ENCODE measurements around the gene ST14. TPM values are rescaled to one million over a fixed set of nuclear protein-coding genes. Genes with fewer than 3 reads are reported as not detected.

Gene ST14
- total and polyA plus RNA-seq, 2 donors (not counting 3 experiments of a cell fraction or from before 2014, with no cell fraction given), result 0.08 TPM; not detected in 1

DNA sequence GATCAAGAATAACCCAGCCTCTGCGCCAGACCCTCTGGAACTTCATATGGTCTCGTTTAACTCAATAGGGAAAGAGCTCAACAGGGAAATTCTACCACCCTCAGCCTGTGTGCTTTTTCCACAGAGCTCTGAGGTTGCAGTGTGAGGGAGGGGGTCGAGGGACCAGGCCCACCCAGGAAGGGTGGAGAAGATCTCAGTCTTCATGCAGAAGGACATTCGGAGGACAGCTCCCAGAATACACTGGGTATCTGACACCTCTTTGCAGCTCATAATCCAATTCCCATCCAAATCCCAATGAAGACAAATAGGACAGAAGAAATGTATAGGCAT is 56.6 kb downstream of the ST14 start:
- no peaks in the 10 kb centered on the region for H3K9me1 ChIP-seq (replicated peaks; ENCODE audit: control insufficient read depth, extremely low read depth, insufficient read depth, low read length)
- no peak overlapping the region for H3K4me3 ChIP-seq (replicated peaks in 1 of 3; ENCODE audit: insufficient read depth in 1 of 3, low read depth in 1 of 3, low read length in 3 of 3)
- H4K20me1 ChIP-seq (replicated peaks; ENCODE audit: control insufficient read depth, extremely low read depth, insufficient read depth, low read length), result no peaks in the 10 kb centered on the region
- H3K27ac ChIP-seq (ENCODE audit: insufficient read depth, low read depth, low read length), result no peak overlapping the region
- no peaks in the 10 kb centered on the region for H3K79me2 ChIP-seq (ENCODE audit: control insufficient read depth, insufficient read depth, low read length)
- CTCF ChIA-PET, result interaction anchor here (0.6 to 1.5 kb wide), 8 partner anchors 13 to 1458 kb away, joined by 3 to 9 read pairs (median 3); no protein-coding TSS in a partner anchor
- H3K27me3 ChIP-seq (ENCODE audit: control insufficient read depth in 2 of 2, insufficient read depth in 2 of 2, low read length in 2 of 2), result peaks cover 3 to 12% of the 10 kb centered on the region in 2 experiments
- no peaks in the 10 kb centered on the region for H3K9me3 ChIP-seq (replicated peaks; ENCODE audit: control insufficient read depth, insufficient read depth, low read length)
- intact Hi-C loops (cut with micrococcal nuclease) (no loop called here), dilution Hi-C loops (cut with MboI; ENCODE audit: extremely low pct_ligation_motif_present, low sequenced_read_pairs) (no loop called here)
- H3K9ac ChIP-seq (replicated peaks; ENCODE audit: extremely low read depth, insufficient read depth, low read length), result no peak overlapping the region
- no peak overlapping the region for H2AFZ ChIP-seq (ENCODE audit: low read depth, low read length)
- POLR2A ChIA-PET, result no interaction called here
- no peak overlapping the region for H3K4me2 ChIP-seq (ENCODE audit: insufficient read depth, low read length)
- DNase-seq (ENCODE audit: low read depth, low spot score), result no peak
- TF ChIP-seq POLR2AphosphoS5 (IDR thresholded peaks at IDR 0.05; ENCODE audit: insufficient read depth, low read depth, low read length) (no peak), MYC (IDR thresholded peaks at IDR 0.05; ENCODE audit: low read depth, low read length) (no peak), JUN (IDR thresholded peaks at IDR 0.05; ENCODE audit: borderline replicate concordance, insufficient read depth, insufficient read length, low read depth) (no peak), POLR2A (IDR thresholded peaks at IDR 0.05; ENCODE audit: low read depth, low read length) (no peak)
- BruUV-seq (replicated peaks), result no TSS peak
- no peaks in the 10 kb centered on the region for H3K4me1 ChIP-seq (ENCODE audit: control insufficient read depth, extremely low read depth, insufficient read depth, low read length)
- no peak for FAIRE-seq
- no peaks in the 10 kb centered on the region for H3K36me3 ChIP-seq (ENCODE audit: control insufficient read depth in 2 of 2, extremely low read depth in 1 of 2, insufficient read depth in 2 of 2, low read length in 2 of 2)

DNA sequence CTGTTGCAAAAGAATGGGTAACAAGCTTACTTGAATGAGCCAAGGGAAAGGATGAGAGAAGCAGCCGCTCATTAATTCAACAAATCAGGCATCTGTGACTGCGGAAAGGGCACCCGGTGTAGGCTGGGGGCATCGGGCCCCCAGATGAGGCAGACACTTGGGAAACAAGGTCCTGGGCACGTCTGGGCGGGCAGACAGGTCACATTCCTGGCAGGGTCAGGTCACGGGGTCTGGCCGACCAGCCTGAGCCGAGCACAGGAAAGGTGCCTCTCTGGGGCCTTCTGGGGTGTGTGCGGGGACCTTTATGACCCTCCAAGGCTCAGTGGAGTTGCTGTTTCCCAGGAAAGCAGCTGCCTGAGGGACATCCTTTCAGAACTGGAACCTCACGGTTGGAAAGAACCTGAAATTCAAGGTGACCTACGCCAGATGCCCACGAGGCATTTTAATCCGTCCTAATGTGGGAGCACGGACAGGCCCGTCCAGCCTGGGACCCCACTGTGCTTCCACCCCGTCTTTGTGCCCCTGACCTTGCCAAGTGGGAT is 57.1 kb downstream of the ST14 start:
- H4K20me1 ChIP-seq (replicated peaks; ENCODE audit: control insufficient read depth, extremely low read depth, insufficient read depth, low read length), result no peaks in the 10 kb centered on the region
- H3K4me1 ChIP-seq (ENCODE audit: control insufficient read depth, extremely low read depth, insufficient read depth, low read length), result no peaks in the 10 kb centered on the region
- H3K9ac ChIP-seq (replicated peaks; ENCODE audit: extremely low read depth, insufficient read depth, low read length), result no peak overlapping the region
- H3K4me2 ChIP-seq (ENCODE audit: insufficient read depth, low read length), result no peak overlapping the region
- H3K79me2 ChIP-seq (ENCODE audit: control insufficient read depth, insufficient read depth, low read length), result no peaks in the 10 kb centered on the region
- no peaks in the 10 kb centered on the region for H3K9me1 ChIP-seq (replicated peaks; ENCODE audit: control insufficient read depth, extremely low read depth, insufficient read depth, low read length)
- no peaks in the 10 kb centered on the region for H3K9me3 ChIP-seq (replicated peaks; ENCODE audit: control insufficient read depth, insufficient read depth, low read length)
- BruUV-seq (replicated peaks), result no TSS peak
- H2AFZ ChIP-seq (ENCODE audit: low read depth, low read length), result no peak overlapping the region
- H3K36me3 ChIP-seq (ENCODE audit: control insufficient read depth in 2 of 2, extremely low read depth in 1 of 2, insufficient read depth in 2 of 2, low read length in 2 of 2), result no peaks in the 10 kb centered on the region
- intact Hi-C loops (cut with micrococcal nuclease) (no loop called here), dilution Hi-C loops (cut with MboI; ENCODE audit: extremely low pct_ligation_motif_present, low sequenced_read_pairs) (no loop called here)
- POLR2A ChIA-PET, result no interaction called here
- TF ChIP-seq POLR2AphosphoS5 (IDR thresholded peaks at IDR 0.05; ENCODE audit: insufficient read depth, low read depth, low read length) (no peak), POLR2A (IDR thresholded peaks at IDR 0.05; ENCODE audit: low read depth, low read length) (no peak), EZH2 (IDR thresholded peaks at IDR 0.05; ENCODE audit: borderline replicate concordance, low read depth, low read length, severe bottlenecking) (no peak), GATA2 (IDR thresholded peaks at IDR 0.05; ENCODE audit: insufficient read depth, insufficient read length, low read depth, low read length) (no peak), MYC (IDR thresholded peaks at IDR 0.05; ENCODE audit: low read depth, low read length) (no peak), JUN (IDR thresholded peaks at IDR 0.05; ENCODE audit: borderline replicate concordance, insufficient read depth, insufficient read length, low read depth) (no peak), FOS (IDR thresholded peaks at IDR 0.05; ENCODE audit: borderline replicate concordance, insufficient read depth, low read length) (no peak)
- TF ChIP-seq, protein P1, sequence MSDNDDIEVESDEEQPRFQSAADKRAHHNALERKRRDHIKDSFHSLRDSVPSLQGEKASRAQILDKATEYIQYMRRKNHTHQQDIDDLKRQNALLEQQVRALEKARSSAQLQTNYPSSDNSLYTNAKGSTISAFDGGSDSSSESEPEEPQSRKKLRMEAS (IDR thresholded peaks at IDR 0.05; ENCODE audit: insufficient read depth, insufficient read length), result no peak
- TF ChIP-seq, protein P2, sequence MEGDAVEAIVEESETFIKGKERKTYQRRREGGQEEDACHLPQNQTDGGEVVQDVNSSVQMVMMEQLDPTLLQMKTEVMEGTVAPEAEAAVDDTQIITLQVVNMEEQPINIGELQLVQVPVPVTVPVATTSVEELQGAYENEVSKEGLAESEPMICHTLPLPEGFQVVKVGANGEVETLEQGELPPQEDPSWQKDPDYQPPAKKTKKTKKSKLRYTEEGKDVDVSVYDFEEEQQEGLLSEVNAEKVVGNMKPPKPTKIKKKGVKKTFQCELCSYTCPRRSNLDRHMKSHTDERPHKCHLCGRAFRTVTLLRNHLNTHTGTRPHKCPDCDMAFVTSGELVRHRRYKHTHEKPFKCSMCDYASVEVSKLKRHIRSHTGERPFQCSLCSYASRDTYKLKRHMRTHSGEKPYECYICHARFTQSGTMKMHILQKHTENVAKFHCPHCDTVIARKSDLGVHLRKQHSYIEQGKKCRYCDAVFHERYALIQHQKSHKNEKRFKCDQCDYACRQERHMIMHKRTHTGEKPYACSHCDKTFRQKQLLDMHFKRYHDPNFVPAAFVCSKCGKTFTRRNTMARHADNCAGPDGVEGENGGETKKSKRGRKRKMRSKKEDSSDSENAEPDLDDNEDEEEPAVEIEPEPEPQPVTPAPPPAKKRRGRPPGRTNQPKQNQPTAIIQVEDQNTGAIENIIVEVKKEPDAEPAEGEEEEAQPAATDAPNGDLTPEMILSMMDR (IDR thresholded peaks at IDR 0.05; ENCODE audit: extremely low read depth in 1 of 2, insufficient read depth in 1 of 2, low read depth in 1 of 2, low read length in 2 of 2), result no peak
- no peak overlapping the region for H3K27ac ChIP-seq (ENCODE audit: insufficient read depth, low read depth, low read length)
- CTCF ChIA-PET, result interaction anchor here (0.6 to 1.5 kb wide), 6 partner anchors 155 to 1457 kb away, joined by 3 to 9 read pairs (median 4); no protein-coding TSS in a partner anchor
- H3K27me3 ChIP-seq (ENCODE audit: control insufficient read depth in 2 of 2, insufficient read depth in 2 of 2, low read length in 2 of 2), result peaks cover 3 to 12% of the 10 kb centered on the region in 2 experiments
- no peak for DNase-seq (ENCODE audit: low read depth, low spot score)
- H3K4me3 ChIP-seq (replicated peaks in 1 of 3; ENCODE audit: insufficient read depth in 1 of 3, low read depth in 1 of 3, low read length in 3 of 3), result no peak overlapping the region
- FAIRE-seq, result no peak
